ENCODE measurements around the gene RPS19BP1. TPM values are rescaled to one million over a fixed set of nuclear protein-coding genes. Genes with fewer than 3 reads are reported as not detected.

RPS19BP1 gene
- total and polyA plus RNA-seq, 2 of the 8 experiments (the other 6 are each of a cell fraction or from before 2014, with no cell fraction given) = 77.9 to 97.9 TPM

DNA sequence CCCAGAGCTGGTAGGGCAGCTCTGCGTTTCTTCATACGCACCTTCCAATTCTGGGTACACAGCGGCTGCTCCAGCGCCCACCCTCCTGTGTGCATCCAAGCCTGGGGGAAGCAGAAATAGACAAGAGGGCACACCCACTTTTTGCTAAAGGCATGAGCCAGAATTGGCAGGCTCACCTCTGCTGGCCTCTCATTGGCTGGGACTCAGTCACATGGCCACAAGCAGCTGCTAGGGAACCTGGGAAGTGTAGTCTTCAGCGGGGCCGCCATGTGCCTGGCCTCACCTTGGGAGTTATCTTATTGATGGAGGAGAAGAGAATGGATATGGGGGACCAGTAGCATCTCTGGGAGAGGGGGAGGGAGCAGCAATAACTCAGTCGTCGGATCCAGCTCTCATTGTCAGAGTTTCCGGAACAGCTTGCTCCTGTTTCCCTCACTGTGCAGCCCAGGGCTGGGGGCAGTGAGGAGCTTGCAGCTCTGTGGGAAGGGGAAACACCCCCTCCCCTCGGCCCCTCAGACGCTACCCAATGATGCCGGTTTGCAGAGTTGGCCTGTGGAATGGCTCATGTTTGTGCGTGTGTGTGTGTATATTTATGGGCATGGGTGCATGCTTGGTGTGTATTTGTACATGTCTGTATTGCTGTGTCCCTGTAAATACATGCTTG lies 42.3 kb downstream of the RPS19BP1 start (continued):
- TF ChIP-seq NANOG (IDR thresholded peaks at IDR 0.05; ENCODE audit: insufficient read depth, low read depth, low read length, poor library complexity, severe bottlenecking) (no peak), CBX8 (IDR thresholded peaks at IDR 0.05; ENCODE audit: borderline replicate concordance, low read depth, low read length) (no peak), CHD2 (IDR thresholded peaks at IDR 0.05; ENCODE audit: low read length) (peak; percentile 73), SIX5 (IDR thresholded peaks at IDR 0.05; ENCODE audit: low read depth, low read length) (peak; percentile 84), TAF1 (IDR thresholded peaks at IDR 0.05; ENCODE audit: low read depth, low read length) (no peak), POLR2A (IDR thresholded peaks at IDR 0.05; ENCODE audit: control extremely low read depth in 1 of 2, low read depth in 2 of 2, low read length in 2 of 2) (no peak), SP1 (IDR thresholded peaks at IDR 0.05; ENCODE audit: low read depth, low read length) (peak; percentile 83)
- TF ChIP-seq, protein P1, sequence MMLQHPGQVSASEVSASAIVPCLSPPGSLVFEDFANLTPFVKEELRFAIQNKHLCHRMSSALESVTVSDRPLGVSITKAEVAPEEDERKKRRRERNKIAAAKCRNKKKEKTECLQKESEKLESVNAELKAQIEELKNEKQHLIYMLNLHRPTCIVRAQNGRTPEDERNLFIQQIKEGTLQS (IDR thresholded peaks at IDR 0.05; ENCODE audit: insufficient read depth, low read depth, low read length) = peak; percentile 93
- TF ChIP-seq, protein P2, sequence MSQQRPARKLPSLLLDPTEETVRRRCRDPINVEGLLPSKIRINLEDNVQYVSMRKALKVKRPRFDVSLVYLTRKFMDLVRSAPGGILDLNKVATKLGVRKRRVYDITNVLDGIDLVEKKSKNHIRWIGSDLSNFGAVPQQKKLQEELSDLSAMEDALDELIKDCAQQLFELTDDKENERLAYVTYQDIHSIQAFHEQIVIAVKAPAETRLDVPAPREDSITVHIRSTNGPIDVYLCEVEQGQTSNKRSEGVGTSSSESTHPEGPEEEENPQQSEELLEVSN (IDR thresholded peaks at IDR 0.05) = no peak
- TF ChIP-seq, protein P3, sequence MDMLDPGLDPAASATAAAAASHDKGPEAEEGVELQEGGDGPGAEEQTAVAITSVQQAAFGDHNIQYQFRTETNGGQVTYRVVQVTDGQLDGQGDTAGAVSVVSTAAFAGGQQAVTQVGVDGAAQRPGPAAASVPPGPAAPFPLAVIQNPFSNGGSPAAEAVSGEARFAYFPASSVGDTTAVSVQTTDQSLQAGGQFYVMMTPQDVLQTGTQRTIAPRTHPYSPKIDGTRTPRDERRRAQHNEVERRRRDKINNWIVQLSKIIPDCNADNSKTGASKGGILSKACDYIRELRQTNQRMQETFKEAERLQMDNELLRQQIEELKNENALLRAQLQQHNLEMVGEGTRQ (IDR thresholded peaks at IDR 0.05; ENCODE audit: low read length) = peak; percentile 98
